ENCODE measurements around the gene TMEM184A. TPM values are rescaled to one million over a fixed set of nuclear protein-coding genes. Genes with fewer than 3 reads are reported as not detected.

The TMEM184A gene
- total and polyA plus RNA-seq, 8 donors, result 3.8 to 99.4 (median 17.2) TPM

- intact Hi-C loops (cut with DNase I; ENCODE audit: low total_unique reads), result no loop called here
- Histone ChIP-seq H3K36me3 (peaks cover 0 to 7% (median 4%) of the 10 kb centered on the region in 4 donors), H3K9me3 (no peaks in the 10 kb centered on the region), H3K27me3 (peaks cover 0 to 12% (median 0%) of the 10 kb centered on the region in 3 donors), H3K4me1 (peaks cover 17 to 47% (median 42%) of the 10 kb centered on the region in 4 donors), H3K4me3 (no peak overlapping the region), H3K27ac (no peak overlapping the region)
- peak in 1 of 2 donors; percentile 26 for DNase-seq
- 45 to 71% (median 54%) methylated on average over 4 to 13 of the region's 13 CpGs for WGBS, 5 donors
- TF ChIP-seq POLR2A (IDR thresholded peaks at IDR 0.05), result no peak
- TF ChIP-seq CTCF (IDR thresholded peaks at IDR 0.05), result no peak
- no peak for TF ChIP-seq POLR2AphosphoS5 (IDR thresholded peaks at IDR 0.05)
- no peak for TF ChIP-seq EP300 (IDR thresholded peaks at IDR 0.05)
These were observed 4.6 kb upstream of the TMEM184A start for GRCh38 chr7:1560620-1561031.

- Histone ChIP-seq H3K4me1 (peaks cover 19 to 54% (median 49%) of the 10 kb centered on the region in 4 donors), H3K36me3 (peaks cover 0 to 2% (median 0%) of the 10 kb centered on the region in 4 donors), H3K27me3 (peaks cover 0 to 12% (median 0%) of the 10 kb centered on the region in 3 donors), H3K9me3 (no peaks in the 10 kb centered on the region), H3K4me3 (no peak overlapping the region), H3K27ac (peak overlapping the region; percentile 70 to 84 (median 71))
- TF ChIP-seq EP300 (IDR thresholded peaks at IDR 0.05) (no peak), POLR2AphosphoS5 (IDR thresholded peaks at IDR 0.05) (no peak), CTCF (IDR thresholded peaks at IDR 0.05) (no peak), POLR2A (IDR thresholded peaks at IDR 0.05) (no peak)
- intact Hi-C loops (cut with DNase I; ENCODE audit: low total_unique reads), result no loop called here
- DNase-seq, result peak in 1 of 2 donors; percentile 36
- 67 to 83% (median 74%) methylated on average over 19 to 28 of the region's 28 CpGs for WGBS, 5 donors
These were observed 3.9 kb upstream of the TMEM184A start for GRCh38 chr7:1559626-1560590.

GRCh38 chr7:1558841-1559625 lies 3.0 kb upstream of the TMEM184A start:
- 45 to 86% (median 66%) methylated on average over 4 to 32 of the region's 32 CpGs for WGBS, 5 donors
- no peak for TF ChIP-seq CTCF (IDR thresholded peaks at IDR 0.05)
- TF ChIP-seq EP300 (IDR thresholded peaks at IDR 0.05), result no peak
- no peak for TF ChIP-seq POLR2A (IDR thresholded peaks at IDR 0.05)
- peak in 2 of 3 donors; percentile 42 to 52 for TF ChIP-seq POLR2AphosphoS5 (IDR thresholded peaks at IDR 0.05)
- H3K27ac ChIP-seq, result peak overlapping the region; percentile 70 to 84 (median 71)
- peaks cover 19 to 60% (median 54%) of the 10 kb centered on the region in 4 donors for H3K4me1 ChIP-seq
- H3K27me3 ChIP-seq, result peaks cover 0 to 12% (median 0%) of the 10 kb centered on the region in 3 donors
- no peaks in the 10 kb centered on the region for H3K36me3 ChIP-seq
- intact Hi-C loops (cut with DNase I; ENCODE audit: low total_unique reads), result no loop called here
- H3K4me3 ChIP-seq, result no peak overlapping the region
- DNase-seq, result peak; percentile 69 to 93
- H3K9me3 ChIP-seq, result no peaks in the 10 kb centered on the region
